Astrocyte of the spinal cord (primary cell): ENCODE data around the gene PDIA4.
"Not testable (repeated sequence)": the region's sequence is repeated elsewhere in the genome, so short reads cannot be mapped to it uniquely, and the experiment has no call there.

Experiments
- DNase-seq: peaks from one replicate; pipeline ENCODE4 v3.0.0; 2011; ENCODE audit warnings: low read depth, low spot score
- H3K4me3 ChIP-seq: 2 replicates; pipeline ENCODE4 v1.5.1; 2011; ENCODE audit warnings: low read depth, mild to moderate bottlenecking, low read length, moderate library complexity
- CTCF ChIP-seq: IDR thresholded peaks from 2 replicates; pipeline ENCODE4 v1.5.1; 2012; ENCODE audit warnings: low read depth, mild to moderate bottlenecking, low read length, inconsistent platforms
- in situ Hi-C: cut with HindIII; loops from 2 replicates; pipeline ENCODE4 v1.10.0; 2017; ENCODE audit warnings: low sequenced_read_pairs

The PDIA4 gene

DNA sequence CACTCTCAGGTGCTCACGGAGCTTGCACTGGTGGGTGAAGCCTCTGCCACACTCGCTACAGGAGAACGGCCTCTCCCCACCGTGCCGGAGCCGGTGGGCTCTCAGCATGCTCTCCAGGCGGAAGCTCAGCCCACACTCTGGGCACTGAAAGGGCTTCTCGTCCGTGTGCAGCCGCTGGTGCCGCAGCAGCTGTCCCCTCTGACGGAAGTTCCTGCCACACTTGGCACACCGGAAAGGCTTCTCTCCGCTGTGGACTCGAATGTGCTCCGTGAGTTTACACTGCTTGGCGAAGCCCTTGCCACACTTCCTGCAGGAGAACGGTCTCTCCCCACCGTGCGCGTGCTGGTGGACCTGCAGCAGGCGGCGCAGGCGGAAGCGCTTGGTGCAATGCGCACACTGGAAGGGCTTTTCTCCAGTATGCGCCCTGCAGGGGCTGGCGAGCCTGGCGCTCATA, 42.9 kb upstream of the PDIA4 start:
- no peak overlapping the region for H3K4me3 ChIP-seq
- in situ Hi-C loops = no loop called here
- no peak for TF ChIP-seq CTCF
- DNase-seq = no peak

GRCh38 chr7:149070372-149071125, 42.2 kb upstream of the PDIA4 start:
- no peak for TF ChIP-seq CTCF
- in situ Hi-C loops = no loop called here
- DNase-seq = no peak
- H3K4me3 ChIP-seq = no peak overlapping the region

GRCh38 chr7:149067869-149068268, 39.6 kb upstream of the PDIA4 start:
- in situ Hi-C loops = no loop called here
- TF ChIP-seq CTCF = no peak
- no peak for DNase-seq
- no peak overlapping the region for H3K4me3 ChIP-seq

GRCh38 chr7:149063476-149063875, 35.2 kb upstream of the PDIA4 start:
- H3K4me3 ChIP-seq = no peak overlapping the region
- in situ Hi-C loops = no loop called here
- DNase-seq = no peak
- TF ChIP-seq CTCF = no peak

DNA sequence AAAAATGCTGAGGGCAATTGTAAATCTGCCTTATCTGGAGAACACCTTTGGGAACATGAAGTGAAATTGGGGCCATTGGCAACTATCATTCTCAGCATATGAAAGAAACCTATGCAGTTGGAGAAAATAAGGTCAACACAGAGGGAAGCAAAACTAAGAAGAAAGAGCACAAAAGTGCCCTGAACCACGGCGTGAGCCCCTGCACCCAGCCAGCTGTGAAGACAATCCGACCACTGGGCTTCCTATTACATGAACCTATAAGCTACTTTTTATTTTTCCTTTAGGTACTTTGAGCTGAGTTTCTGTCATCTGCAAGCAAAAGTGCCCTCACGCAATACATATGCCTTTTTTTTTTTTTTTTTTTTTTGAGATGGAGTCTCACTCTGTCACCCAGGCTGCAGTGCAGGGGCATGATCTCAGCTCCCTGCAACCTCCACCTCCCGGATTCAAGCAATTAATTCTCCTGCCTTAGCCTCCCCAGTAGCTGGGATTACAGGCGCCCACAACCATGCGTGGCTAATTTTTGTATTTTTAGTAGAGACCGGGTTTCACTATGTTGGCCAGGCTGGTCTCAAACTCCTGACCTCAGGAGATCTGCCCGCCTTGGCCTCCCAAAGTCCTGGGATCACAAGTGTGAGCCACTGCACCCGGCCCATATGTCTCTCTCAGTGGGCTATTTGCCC, 34.1 kb upstream of the PDIA4 start:
- H3K4me3 ChIP-seq, DNase-seq, in situ Hi-C loops: not testable (repeated sequence)

DNA sequence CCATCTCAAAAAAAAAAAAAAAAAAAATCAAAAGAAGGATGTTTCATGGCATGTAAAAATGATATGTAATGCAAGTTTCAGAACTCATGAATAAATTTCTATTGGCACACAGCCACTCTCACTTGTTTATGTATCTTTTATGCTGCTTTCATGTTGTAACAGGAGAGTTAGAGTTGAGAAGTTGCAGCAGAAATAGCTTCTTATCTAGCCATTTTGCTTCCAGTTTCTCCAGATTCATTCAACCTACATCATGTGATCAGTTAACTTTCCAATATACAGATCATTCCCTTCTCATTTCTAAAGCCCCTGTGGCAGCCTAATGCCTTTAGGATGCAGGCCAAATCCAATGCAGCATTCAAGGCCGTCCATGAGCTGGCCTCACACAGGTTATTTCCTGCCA, 31.9 kb upstream of the PDIA4 start:
- in situ Hi-C loops = no loop called here
- peak; percentile 6 for DNase-seq
- TF ChIP-seq CTCF = no peak
- H3K4me3 ChIP-seq = no peak overlapping the region

- DNase-seq = no peak
- in situ Hi-C loops = no loop called here
- no peak overlapping the region for H3K4me3 ChIP-seq
- no peak for TF ChIP-seq CTCF
Measured at GRCh38 chr7:149053885-149054284, 25.6 kb upstream of the PDIA4 start.
